HG03565 (cell line): Measurements from ENCODE around the gene TBC1D12.

ENCODE experiments used
- ATAC-seq: cut with Tn5 transposase; IDR thresholded peaks from one replicate; pipeline ENCODE4 v1.9.1; 2021; ENCODE audit warnings: mild to moderate bottlenecking, moderate library complexity; ENCODE audit not compliant: unreplicated experiment

TBC1D12 gene

GRCh38 chr10:94405406-94405805 lies 3.1 kb downstream of the TBC1D12 start:
- ATAC-seq, result no peak

GRCh38 chr10:94407668-94408067 lies 5.3 kb downstream of the TBC1D12 start:
- ATAC-seq, result no peak

GRCh38 chr10:94409021-94409657 lies 6.8 kb downstream of the TBC1D12 start:
- no peak for ATAC-seq

GRCh38 chr10:94411304-94411703 lies 9.0 kb downstream of the TBC1D12 start:
- no peak for ATAC-seq

GRCh38 chr10:94412449-94412848 lies 10.1 kb downstream of the TBC1D12 start:
- ATAC-seq, result no peak

- no peak for ATAC-seq
Observed at GRCh38 chr10:94413361-94413760, 11.0 kb downstream of the TBC1D12 start.

- ATAC-seq, result no peak
Observed at GRCh38 chr10:94416896-94417295, 14.6 kb downstream of the TBC1D12 start.

- no peak for ATAC-seq
Observed at GRCh38 chr10:94417321-94417720, 15.0 kb downstream of the TBC1D12 start.

GRCh38 chr10:94420516-94420915 lies 18.2 kb downstream of the TBC1D12 start:
- no peak for ATAC-seq

GRCh38 chr10:94420998-94421528 lies 18.7 kb downstream of the TBC1D12 start:
- no peak for ATAC-seq

GRCh38 chr10:94423627-94424026 lies 21.3 kb downstream of the TBC1D12 start:
- no peak for ATAC-seq

- ATAC-seq, result no peak
Observed at GRCh38 chr10:94424714-94425337, 22.5 kb downstream of the TBC1D12 start.

- ATAC-seq, result no peak
Observed at GRCh38 chr10:94425942-94426341, 23.6 kb downstream of the TBC1D12 start.

GRCh38 chr10:94427166-94427565 lies 24.8 kb downstream of the TBC1D12 start:
- no peak for ATAC-seq

- ATAC-seq, result no peak
Observed at GRCh38 chr10:94428766-94429707, 26.7 kb downstream of the TBC1D12 start.

- ATAC-seq, result no peak
Observed at GRCh38 chr10:94430701-94431100, 28.4 kb downstream of the TBC1D12 start.

GRCh38 chr10:94432443-94432842 lies 30.1 kb downstream of the TBC1D12 start:
- ATAC-seq, result no peak

GRCh38 chr10:94439275-94439861 lies 37.0 kb downstream of the TBC1D12 start:
- ATAC-seq, result no peak

GRCh38 chr10:94440096-94440495 lies 37.8 kb downstream of the TBC1D12 start:
- ATAC-seq, result no peak

- no peak for ATAC-seq
Observed at GRCh38 chr10:94443047-94443446, 40.7 kb downstream of the TBC1D12 start.

- no peak for ATAC-seq
Observed at GRCh38 chr10:94443549-94443948, 41.2 kb downstream of the TBC1D12 start.
